HG03565 (cell line): ENCODE results near the gene LHX6.

ENCODE experiments used
- ATAC-seq: cut with Tn5 transposase; IDR thresholded peaks from one replicate; pipeline ENCODE4 v1.9.1; 2021; ENCODE audit warnings: mild to moderate bottlenecking, moderate library complexity; ENCODE audit not compliant: unreplicated experiment

The LHX6 gene

GRCh38 chr9:122228568-122229484 lies at the start of gene LHX6:
TSS of gene LHX6 (minus strand) at chr9:122228957. CDS start at chr9:122228740, 217 bp downstream.
- ATAC-seq: no peak

- ATAC-seq: no peak
Observed at GRCh38 chr9:122277285-122277897, 48.6 kb upstream of the LHX6 start.

DNA sequence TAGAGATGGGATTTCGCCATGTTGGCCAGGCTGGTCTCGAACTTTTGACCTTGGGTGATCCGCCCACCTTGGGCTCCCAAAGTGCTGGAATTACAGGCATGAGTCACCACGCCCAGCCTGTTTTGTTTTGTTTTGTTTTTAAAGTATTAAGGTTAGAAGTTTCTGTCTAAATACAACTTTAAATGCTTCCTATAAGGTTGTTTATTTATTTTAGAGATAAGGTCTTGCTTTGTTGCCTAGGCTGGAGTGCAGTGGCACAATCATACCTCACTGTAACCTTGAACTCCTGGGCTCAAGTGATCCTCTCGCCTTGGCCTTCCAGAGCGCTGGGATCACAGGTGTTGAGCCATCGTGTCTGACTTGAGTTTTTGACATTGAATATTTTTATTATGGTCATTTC lies 47.3 kb upstream of the LHX6 start:
- no peak for ATAC-seq

DNA sequence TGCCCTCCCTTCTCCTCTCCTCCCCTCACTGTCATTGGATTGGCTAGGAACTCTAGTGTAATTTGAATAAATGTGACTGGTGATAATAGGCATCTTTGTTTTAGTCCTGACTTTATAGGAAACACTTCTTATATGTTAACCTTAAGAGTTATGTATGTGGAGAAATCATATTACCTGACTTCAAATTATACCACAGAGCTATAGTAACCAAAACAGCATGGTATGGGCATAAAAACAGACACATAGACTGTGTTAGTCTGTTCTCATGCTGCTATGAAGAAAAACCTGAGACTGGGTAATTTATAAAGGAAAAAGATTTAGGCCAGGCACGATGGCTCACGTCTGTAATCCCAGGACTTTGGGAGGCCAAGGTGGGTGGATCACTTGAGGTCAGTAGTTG lies 45.3 kb upstream of the LHX6 start:
- ATAC-seq: no peak

GRCh38 chr9:122268041-122268814 lies 39.5 kb upstream of the LHX6 start:
- ATAC-seq: no peak

GRCh38 chr9:122265149-122265915 lies 36.6 kb upstream of the LHX6 start:
- peak; percentile 27 for ATAC-seq

- peak; percentile 84 for ATAC-seq
Observed at GRCh38 chr9:122264360-122265148, 35.8 kb upstream of the LHX6 start, which contains the start of the genes MRRF and RBM18. TSS of gene MRRF (plus strand) at chr9:122264882. CDS start at chr9:122270892, 6,010 bp downstream. TSS of gene RBM18 (minus strand) at chr9:122264840. CDS start at chr9:122261492, 3,348 bp downstream.

DNA sequence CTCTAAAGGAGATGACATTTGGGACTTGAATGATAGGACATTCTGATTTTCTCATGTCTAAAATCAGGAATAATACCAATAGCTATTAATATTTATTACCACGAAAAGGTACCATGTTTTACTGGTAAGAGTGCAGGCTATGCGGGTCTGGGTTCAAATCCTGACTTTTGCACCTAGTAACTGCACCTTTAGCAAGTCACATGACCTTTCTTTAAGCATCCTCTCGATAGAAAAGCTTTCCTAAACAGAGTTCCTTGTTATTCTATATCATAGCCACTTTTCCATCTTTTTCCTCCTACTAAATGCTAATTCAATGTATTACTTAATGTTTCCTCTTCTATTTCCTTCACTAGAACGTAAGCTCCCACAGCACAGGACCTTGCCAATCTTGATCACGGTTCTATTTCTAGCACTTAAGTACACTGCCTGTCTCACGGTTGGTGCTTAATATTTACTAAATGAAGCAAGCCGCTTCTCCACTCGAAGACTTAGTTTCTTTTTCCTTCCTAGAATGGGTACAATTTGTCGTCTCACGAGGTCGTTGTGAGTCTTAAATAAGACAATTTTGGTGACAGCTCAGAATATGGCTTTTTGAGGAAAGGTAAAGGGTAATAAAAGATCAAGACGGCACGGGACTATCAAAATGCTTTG lies 35.1 kb upstream of the LHX6 start:
- no peak for ATAC-seq

- ATAC-seq: no peak
Observed at GRCh38 chr9:122262073-122262472, 33.3 kb upstream of the LHX6 start.

GRCh38 chr9:122261469-122261881 lies 32.7 kb upstream of the LHX6 start:
- no peak for ATAC-seq

DNA sequence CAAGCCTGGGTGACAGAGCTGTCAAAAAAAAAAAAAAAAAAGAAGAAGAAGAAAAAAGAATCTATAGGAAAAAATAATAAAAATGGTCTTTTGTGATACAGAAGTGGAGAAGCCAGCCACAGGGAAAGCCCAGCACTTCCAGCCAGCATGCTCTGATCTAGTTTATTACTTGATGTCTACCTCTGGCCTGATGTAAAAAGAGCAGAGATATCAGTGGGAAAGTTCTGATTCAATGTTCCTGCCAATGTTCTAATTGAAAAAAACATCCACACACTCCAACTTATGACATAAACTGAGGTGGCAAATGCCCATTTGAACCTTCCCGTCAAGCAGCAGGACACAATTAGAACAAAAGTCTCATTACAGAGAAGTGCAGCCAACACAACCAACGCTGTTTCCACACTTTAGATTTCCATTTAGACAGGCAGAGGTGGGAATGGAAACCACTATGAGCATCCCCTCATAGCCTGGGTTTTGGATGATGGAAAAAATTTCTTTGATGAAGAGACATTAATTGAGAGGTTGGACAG lies 30.2 kb upstream of the LHX6 start:
- no peak for ATAC-seq

GRCh38 chr9:122256206-122256605 lies 27.4 kb upstream of the LHX6 start:
- ATAC-seq: no peak

DNA sequence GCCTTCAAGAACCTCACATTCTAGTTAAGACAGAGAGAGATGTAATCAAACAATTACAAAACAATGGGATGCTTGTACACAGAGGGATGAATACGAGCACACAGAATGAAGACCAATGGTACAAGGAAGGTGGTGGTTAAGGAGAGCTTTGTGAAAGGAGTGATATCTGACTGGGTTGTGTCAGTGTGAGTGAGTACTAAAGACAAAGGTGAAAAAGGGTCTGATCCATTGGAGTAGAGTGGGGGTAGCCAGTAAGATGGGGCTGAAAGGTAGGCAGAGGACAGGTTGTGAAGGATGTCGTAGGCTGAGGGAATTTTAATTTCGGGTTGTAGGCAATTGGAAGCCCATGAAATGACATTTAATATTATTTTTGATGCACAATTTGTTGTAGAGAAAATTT lies 26.0 kb upstream of the LHX6 start:
- ATAC-seq: no peak

DNA sequence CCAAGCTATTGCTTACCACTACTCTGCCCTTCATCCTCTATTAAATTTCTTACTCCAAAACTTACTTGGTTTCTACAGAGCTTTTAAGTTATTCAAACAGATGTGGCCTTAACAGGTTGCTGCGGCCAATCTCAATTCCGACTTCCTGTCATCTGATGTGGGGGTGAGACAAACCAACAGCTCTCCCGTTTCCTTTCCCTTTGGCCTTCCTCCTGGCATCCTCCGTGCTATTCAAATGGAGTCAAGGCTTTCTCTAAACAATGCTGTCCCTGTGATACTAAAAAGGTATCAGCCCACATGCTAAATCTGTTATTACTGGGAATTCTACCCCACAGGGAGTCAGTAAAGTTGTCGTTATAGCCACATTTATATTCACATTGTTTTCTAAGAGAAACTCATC lies 24.0 kb upstream of the LHX6 start:
- no peak for ATAC-seq

DNA sequence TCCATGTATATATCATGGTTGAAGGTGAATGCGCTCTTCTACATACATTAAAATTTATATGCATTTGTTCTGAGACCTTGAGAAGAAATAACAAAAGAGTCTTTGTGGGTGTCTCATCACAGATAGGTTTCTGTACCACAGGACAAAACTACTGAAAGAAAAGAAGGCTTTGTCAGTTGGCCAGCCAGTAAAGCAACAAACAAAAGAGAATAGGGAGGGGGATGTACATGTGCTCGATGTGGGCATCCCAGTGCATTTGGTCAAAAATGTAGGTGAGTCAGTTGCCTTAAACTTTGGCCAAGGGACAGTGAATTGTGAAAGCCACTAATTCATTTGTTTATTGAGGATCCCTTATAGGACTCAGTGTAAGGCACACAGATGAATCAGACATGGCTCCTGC lies 22.6 kb upstream of the LHX6 start:
- no peak for ATAC-seq

DNA sequence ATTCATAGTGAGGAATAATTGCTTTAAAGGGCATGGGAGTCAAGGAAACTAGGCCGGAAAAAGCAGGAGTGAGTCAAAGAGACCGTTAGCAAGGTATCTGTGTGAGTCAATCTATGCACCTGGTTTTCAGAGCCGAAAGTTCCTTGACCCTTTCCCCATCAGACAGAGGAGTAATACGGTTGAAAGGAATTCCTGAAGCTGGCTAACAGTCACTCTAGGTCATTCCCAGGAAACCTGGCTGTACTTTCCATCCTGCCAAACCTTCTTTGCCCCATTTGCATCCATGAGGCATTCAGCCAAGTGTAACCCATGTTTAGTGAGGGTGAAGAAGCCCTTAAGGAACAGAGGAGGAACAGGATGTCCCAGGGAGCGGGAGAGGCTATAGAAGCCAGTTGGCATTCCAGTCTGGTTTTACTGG lies 19.7 kb upstream of the LHX6 start:
- no peak for ATAC-seq

GRCh38 chr9:122246666-122247065 lies 17.9 kb upstream of the LHX6 start:
- no peak for ATAC-seq

GRCh38 chr9:122244349-122244748 lies 15.6 kb upstream of the LHX6 start:
- no peak for ATAC-seq

DNA sequence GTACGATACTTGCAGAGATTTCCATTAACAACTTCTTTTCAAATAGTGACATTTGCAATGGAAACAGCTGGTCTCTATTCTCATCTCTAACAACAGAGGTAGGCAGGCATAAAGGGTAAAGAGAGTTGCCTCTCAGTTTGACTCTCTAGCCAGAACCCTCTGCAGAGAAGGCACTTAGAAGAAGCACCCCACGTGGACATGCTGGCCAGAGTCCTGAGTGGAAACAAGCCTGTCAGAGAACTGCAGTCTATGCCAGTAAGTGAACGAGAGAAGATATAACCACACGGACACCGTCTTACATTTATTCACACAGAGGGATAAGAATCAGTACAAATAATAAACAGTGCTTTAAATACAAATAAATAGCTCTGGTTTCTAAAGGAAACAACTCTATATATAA lies 11.0 kb upstream of the LHX6 start:
- ATAC-seq: no peak
